ENCODE measurements around the gene NME7.
"Not testable (repeated sequence)": the region's sequence is repeated elsewhere in the genome, so short reads cannot be mapped to it uniquely, and the experiment has no call there.

Gene NME7

DNA sequence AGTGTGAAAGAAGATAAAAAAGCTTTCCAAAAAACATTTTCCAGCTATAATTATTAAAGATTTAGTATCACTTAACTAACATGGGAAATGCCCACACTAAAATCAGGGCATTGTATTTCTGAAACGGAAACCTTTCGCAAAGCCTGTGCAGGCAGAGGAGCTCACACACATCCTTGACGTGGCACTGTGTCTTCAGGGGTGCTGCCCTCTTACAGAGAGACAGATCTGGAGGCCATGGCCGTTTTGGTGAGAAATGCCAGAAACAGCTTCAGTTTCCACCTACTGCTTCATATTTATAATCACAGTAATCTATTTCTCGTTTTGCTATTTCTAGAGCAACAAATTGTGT is 234.4 kb downstream of the NME7 start:
- in situ Hi-C loops (cut with HindIII; ENCODE audit: low sequenced_read_pairs) = no loop called here

- in situ Hi-C loops (cut with HindIII; ENCODE audit: low sequenced_read_pairs) = no loop called here
Observed at GRCh38 chr1:169132512-169133227, 234.9 kb downstream of the NME7 start.

- in situ Hi-C loops (cut with HindIII; ENCODE audit: low sequenced_read_pairs) = no loop called here
Observed at GRCh38 chr1:169130683-169131082, 236.9 kb downstream of the NME7 start.

DNA sequence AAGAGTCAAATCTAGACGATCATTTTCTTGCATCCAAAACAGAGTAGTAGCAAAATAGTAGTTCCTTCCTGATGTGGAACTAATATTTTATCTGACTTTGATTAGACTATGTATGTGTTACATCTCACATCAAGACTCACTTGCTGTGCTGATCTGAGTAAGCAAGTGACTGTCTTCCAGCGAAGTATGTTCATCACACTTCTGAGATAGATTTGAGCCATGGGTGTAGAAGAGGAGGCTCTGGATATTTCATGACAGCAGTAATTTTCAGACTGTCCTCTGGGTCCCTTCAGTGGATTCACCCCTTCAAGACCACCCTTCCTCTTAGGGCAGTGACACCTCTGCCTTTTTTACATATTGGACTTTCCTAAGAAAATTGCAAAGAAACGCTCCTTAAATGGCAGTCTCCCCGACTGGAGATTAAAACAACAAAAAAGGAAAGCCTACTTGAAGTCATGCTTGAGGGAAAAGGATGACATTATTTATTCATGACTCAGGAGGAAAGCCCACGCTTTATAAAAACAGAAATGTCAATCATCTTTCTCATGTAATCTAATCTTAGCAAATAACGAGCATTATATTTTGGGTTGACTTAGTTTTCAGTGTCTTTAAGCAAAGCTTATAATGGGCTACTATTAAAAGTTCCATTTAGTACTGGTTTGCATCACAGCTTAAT is 238.3 kb downstream of the NME7 start:
- in situ Hi-C loops (cut with HindIII; ENCODE audit: low sequenced_read_pairs) = no loop called here

DNA sequence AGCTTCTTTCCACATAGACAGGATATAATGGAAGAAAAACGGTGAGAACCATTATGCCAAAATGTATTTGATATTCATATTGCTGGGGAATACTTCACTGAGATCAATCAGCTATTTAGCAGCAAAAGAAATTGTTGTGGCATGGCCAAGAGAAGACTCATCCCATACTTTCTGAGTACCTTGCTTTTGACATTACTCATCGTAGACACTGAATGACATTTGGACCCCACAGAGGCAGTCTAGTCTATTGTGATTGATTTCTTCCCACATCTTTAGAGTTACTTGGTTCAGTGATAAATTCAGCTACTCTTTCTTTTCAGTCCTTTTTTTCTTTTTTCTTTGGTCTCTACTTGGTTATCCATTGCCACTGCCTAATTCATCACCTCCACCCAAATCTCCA is 239.0 kb downstream of the NME7 start:
- in situ Hi-C loops (cut with HindIII; ENCODE audit: low sequenced_read_pairs) = no loop called here

DNA sequence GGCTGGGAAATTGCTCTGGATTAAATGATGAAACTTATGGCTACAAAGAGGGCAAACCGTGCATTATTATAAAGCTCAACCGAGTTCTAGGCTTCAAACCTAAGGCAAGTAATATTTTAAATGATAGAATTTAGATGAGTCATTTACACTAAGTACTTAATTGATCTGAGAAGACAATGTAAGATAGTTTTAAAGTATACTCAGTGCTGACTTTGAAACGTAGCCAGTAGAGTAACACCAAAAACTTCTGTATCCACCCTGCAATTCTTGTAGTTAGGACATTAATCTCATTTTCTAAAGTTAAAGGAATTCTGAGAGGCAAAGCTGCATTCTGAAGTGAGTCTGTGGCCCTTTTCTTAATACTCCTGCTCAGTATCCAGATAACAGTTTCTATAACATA is 240.3 kb downstream of the NME7 start:
- in situ Hi-C loops (cut with HindIII; ENCODE audit: low sequenced_read_pairs) = no loop called here

DNA sequence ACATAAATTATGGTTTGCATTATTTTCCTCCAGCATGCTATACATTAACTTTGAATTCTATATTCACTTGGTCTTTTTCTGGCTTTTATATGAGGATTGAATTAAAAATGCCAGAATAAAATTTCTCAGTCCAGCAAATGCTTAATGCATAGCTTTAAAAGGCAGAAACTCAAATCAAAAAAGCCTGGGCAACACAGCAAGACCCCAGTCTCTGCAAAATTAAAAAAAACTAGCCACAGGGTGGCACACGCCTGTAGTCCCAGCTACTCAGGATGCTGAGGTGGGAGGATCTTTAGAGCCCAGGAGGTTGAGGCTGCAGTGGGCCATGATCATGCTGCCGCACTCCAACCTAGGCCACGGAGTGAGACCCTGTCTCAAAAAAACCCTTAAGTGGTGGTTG is 241.3 kb downstream of the NME7 start:
- in situ Hi-C loops (cut with HindIII; ENCODE audit: low sequenced_read_pairs) = no loop called here

DNA sequence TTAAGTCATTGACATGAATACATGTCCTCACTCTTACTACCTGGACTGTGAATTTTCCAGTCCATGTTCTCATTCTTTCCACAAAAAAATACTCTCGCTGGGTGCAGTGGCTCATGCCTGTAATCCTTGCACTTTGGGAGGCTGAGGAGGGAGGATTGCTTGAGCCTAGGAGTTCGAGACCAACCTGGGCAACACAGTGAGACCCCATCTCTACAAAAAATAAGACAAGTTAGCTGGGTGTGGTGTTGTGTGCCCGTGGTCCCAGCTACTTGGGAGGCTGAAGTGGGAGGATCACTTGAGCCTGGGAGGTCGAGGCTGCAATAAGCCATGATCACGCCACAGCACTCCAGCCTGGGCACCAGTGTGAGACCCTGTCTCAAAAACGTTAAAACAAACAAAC is 242.0 kb downstream of the NME7 start:
- in situ Hi-C loops (cut with HindIII; ENCODE audit: low sequenced_read_pairs) = not testable (repeated sequence)

- in situ Hi-C loops (cut with HindIII; ENCODE audit: low sequenced_read_pairs) = no loop called here
Observed at GRCh38 chr1:169124459-169124858, 243.1 kb downstream of the NME7 start.

DNA sequence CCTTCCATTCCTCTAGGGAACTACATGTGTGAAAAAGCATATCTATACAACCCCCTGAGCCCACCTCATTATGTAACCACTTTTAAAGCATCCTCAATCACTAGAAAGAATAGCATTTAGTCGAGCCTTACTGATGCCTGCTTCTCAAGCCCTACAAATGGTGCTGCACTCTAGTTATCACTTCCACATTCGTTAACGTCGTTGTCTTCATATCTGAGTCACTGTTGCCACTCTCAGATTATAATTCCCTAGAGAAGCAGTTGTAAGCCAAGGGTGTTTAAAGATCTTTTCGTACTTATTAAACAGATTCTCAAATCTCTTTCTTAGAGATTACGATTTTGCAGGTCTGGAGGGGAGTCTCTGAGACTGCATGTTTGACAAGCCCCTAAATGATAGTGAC is 244.6 kb downstream of the NME7 start:
- in situ Hi-C loops (cut with HindIII; ENCODE audit: low sequenced_read_pairs) = no loop called here

DNA sequence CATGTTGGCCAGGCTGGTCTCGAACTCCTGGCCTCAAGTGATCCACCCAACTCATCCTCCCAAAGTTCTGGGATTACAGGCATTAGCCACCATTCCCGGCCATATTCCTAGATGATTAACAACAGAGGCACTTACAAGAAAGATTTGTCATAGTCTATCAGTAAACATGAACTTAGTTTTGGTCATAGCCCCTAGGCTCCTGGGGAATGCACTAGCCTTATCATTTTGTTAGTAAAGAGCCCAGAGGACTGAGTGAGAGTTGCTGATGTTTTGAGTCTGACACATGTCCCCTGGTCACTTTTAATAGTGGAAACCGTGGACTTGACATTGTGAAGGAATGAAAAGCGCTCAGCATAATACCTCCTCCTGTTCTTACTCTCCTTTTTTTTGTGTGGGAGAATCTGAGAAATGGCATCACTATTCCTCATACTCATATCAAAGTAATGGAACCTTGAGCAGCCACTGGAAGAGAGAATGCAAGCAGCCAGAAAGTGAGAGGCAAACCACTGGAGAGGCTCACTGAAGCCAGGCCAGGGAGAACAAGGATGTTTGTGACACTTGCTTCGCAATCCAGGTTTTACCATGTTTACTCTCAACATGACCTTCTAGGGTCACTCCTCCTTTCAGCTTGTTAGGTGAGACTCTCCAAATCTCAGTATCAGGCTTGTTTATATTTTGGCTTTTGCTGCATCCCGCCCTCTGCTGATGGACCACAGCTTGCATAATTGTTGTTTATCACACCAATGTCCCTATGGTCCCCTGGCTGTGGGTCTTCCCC is 246.3 kb downstream of the NME7 start:
- in situ Hi-C loops (cut with HindIII; ENCODE audit: low sequenced_read_pairs) = no loop called here

- in situ Hi-C loops (cut with HindIII; ENCODE audit: low sequenced_read_pairs) = no loop called here
Observed at GRCh38 chr1:169120066-169120465, 247.5 kb downstream of the NME7 start.

- in situ Hi-C loops (cut with HindIII; ENCODE audit: low sequenced_read_pairs) = no loop called here
Observed at GRCh38 chr1:169119405-169119804, 248.2 kb downstream of the NME7 start.

DNA sequence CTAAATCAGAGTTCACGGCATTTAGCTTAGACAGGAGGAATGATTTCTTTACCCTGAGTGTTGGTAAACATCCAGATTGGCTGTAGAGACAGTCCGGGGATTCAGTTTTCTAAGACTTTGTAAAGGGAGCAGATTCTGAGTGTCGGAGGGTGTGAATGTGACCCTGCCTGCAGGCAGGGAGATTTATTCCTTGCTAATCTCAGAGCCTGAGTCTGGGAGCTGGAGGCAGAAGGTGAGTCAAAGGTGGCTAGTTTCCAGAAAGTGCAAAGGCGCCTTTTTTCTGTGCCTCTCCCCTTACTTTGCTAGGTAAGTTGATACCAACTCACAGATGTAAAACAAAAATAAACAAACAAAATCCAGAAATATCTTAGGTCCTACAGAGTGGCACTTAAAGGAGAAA is 249.4 kb downstream of the NME7 start:
- in situ Hi-C loops (cut with HindIII; ENCODE audit: low sequenced_read_pairs) = no loop called here

- in situ Hi-C loops (cut with HindIII; ENCODE audit: low sequenced_read_pairs) = no loop called here
Observed at GRCh38 chr1:169117599-169117998, 250.0 kb downstream of the NME7 start.

DNA sequence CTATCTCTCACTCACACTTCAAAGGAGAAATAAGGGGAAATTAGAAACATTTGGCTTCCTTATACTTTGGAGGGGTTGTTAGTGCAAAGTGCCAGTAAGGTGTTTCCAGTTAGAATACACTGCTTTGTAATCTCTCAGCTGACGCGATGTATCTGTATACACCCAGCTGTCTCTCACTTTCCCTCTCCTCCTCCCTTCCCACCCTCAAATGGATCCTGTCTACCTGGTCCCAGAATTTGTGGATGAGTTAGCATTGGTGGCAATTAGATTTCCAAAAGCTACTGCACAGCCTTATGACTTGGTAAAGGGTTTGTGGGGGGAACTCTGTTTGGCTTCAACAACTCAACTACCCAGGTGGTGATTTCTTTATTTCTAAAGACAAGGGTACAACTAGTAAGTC is 250.6 kb downstream of the NME7 start:
- in situ Hi-C loops (cut with HindIII; ENCODE audit: low sequenced_read_pairs) = no loop called here

DNA sequence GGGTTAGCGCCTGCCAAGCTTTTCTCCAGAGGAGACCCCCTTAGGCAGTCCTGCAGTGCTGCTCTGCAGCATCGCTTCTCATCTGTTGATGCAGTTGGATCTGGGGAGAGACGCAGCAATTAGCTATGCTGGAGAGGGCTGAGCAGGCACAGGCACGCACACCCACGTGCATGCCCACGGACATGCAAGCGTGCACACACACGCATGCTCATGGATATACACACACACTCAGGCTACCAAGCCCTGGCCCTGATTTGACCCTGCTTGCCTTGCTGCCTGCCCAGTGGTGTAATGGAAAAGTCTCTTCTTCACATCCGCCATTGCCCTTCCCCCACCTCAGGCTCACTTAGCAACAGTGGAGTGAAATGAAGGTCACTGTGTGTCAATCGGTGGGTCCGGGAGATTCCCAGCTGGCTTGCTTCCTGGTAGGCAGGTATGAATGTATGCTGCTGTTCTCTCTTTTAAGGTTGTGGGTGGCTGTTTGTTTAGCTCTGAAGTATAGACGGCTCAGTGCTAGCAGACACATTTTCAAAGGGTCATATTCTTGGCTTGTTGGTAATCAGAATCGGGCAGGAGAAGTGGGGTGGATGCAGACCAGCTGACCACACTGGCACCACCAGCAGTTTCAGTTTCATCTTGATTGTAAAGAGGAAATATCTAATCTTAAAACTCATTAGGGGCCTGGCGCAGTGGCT is 251.6 kb downstream of the NME7 start:
- in situ Hi-C loops (cut with HindIII; ENCODE audit: low sequenced_read_pairs) = no loop called here

- in situ Hi-C loops (cut with HindIII; ENCODE audit: low sequenced_read_pairs) = no loop called here
Observed at GRCh38 chr1:169113613-169114119, 253.9 kb downstream of the NME7 start.

DNA sequence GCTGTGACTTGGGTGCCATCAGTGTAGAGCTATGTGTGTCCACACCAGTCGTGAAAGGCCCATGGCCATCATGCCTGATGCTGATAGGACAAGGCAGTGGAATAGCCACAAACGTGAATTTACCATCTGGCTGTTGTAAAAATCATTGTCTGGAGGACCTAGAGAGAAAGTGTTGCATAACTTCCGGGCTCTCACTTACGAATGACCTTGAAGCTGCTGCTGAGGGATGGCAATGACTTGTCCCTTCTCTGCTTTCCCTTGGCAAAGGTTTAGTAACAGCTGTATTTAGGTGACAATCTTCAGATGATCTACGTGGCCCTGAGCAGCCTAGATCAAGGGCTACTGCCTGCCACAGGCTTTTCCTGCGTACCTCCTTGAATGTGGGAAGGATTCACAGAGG is 255.4 kb downstream of the NME7 start:
- in situ Hi-C loops (cut with HindIII; ENCODE audit: low sequenced_read_pairs) = no loop called here

DNA sequence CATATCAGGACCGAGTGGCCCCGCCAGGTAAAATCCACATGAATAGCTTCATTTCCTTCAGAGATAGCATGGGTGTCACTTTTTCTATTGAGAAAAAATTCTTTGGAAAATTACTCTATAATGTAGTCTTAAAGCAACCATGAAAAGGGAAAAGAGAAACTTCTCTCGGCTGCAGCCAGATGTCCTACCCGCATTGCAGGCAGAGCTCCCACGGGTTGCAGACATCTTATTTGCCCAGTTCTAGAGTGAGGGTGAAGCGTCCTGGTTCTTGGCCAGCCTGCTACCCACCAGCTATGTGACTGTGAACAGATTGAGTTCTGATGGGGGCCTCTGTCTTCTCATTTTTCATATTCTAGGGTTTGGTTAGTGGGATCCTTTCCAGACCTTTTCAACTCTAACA is 256.1 kb downstream of the NME7 start:
- in situ Hi-C loops (cut with HindIII; ENCODE audit: low sequenced_read_pairs) = no loop called here

- in situ Hi-C loops (cut with HindIII; ENCODE audit: low sequenced_read_pairs) = no loop called here
Observed at GRCh38 chr1:169110689-169111447, 256.7 kb downstream of the NME7 start.

Measured in endothelial cell of hepatic sinusoid (primary cell).